G401 (cell line): ENCODE measurements around the gene DMAC2L. TPM values are rescaled to one million over a fixed set of nuclear protein-coding genes. Genes with fewer than 3 reads are reported as not detected.

Experiments
- DNase-seq: peaks from one replicate; pipeline ENCODE4 v3.0.0-alpha.2; 2015; ENCODE audit warnings: low spot score
- in situ Hi-C: cut with HindIII; loops from 2 replicates; pipeline ENCODE4 v1.10.0; 2016; ENCODE audit warnings: low sequenced_read_pairs, mixed read lengths
- total RNA-seq: library from RNA; depleted of rRNA; stranded (reverse); fragments of >200 nt; shearing (Covaris generic); gene quantifications from 2 replicates; pipeline ENCODE4 v1.2.3, GENCODE V29; 2014

The DMAC2L gene
- total RNA-seq, 1 experiment from 2014 or later, result 31.0 TPM

- in situ Hi-C loops, result no loop called here
- no peak for DNase-seq
These were observed 7.6 kb downstream of the DMAC2L start for GRCh38 chr14:50319721-50320120.

GRCh38 chr14:50320283-50320682, 8.2 kb downstream of the DMAC2L start:
- in situ Hi-C loops, result no loop called here

GRCh38 chr14:50321009-50321660, 9.0 kb downstream of the DMAC2L start:
- DNase-seq, result peak; percentile 87
- in situ Hi-C loops, result no loop called here

More at GRCh38 chr14:50320283-50320682, 8.2 kb downstream of the DMAC2L start:
- DNase-seq, result no peak

DNA sequence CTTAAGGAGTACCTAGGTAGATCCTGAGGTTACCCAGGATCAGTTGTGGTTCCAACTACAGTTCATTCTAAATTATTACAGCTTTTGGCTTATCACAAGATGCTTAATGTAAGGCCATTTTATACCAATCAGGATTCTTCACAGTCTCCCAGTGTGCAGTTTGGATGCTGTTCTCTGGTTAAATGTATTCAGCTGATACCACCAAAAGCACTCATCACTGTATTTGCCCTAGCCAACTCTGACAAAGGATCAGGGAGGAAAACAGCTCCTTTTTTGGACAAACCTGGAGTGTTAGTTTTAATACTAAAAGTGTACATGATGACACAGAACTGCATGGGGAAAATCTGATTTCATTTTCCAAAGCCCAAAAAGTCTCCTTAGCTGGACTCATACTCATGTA, 19.5 kb downstream of the DMAC2L start:
- in situ Hi-C loops, result no loop called here

GRCh38 chr14:50333014-50333509, 20.9 kb downstream of the DMAC2L start:
- peak; percentile 50 for DNase-seq
- in situ Hi-C loops, result no loop called here

More for the DNA sequence above, 19.5 kb downstream of the DMAC2L start:
- no peak for DNase-seq

DNA sequence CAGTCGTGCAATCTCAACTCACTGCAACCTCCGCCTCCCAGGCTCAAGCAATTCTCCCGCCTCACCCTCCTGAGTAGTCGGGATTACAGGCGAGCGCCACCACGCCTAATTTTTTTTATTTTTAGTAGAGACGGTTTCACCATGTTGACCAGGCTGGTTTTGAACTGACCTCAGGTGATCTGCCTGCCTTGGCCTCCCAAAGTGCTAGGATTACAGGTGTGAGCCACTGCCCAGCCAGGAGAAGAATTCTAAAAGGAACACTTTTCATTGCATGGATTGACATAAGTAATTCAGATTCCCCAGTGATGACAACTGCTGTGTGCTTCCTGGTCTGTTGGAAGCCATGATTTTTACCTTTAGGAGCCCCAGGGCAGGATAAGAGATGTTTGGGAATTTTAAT, 22.1 kb downstream of the DMAC2L start:
- in situ Hi-C loops, result no loop called here
- no peak for DNase-seq

DNA sequence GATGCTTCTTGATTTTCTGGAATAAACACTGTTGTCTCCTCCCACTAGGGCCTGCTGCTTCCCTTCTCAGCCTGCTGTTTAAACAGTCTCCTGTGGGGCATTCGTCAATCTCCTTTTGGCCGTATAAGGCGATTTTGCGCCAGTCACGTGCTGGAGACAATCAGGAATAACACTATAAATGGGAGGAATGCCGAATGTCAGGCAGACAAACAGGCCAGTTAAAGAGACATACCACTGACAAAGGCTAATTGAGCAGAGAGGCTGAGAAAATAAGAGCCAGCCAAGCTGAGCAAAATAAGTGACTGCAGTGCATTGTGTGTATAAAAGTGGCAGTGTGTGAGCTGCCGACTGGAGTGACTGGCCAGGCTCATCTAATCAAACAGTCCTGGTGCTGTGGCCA, 23.3 kb downstream of the DMAC2L start:
- DNase-seq, result peak; percentile 97
- in situ Hi-C loops, result no loop called here

DNA sequence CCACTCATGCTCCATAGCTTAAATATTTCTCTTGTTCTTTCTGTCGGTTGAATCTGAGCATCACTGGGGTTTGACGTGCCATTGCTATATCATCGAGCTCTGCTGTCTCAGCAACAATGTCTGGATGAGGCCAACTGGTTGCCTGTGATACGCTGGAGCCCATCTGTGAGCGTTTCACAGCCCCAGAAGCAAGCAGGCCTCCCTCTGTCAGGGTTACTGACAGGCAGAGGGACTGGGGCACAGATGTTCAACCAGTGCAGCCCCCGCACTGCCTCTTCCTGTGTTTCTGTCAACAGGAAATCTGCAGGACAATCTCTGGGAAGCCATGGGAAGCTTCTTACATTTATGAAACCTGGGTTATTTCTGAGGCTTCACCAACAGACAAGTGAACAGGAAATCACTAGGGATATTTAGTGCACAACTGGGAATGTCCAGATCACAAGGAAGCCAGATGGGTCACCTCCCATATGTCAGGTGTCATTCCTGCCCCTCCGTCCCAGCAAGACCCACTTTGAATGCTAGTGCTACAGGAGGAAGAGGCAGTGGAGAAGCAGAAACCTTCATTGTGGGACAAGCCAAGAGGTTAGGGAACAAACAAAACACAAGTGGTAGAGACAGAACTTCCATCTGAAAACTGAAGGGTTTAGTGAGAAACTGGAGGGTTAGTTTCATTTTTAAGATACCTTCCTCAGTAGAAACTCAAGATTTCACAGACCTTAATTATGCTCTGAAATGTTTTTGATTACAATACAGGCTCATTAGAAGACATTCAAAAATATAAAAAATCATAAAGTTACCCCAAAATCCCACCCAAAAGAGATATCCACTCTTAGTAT, 24.1 kb downstream of the DMAC2L start:
- peak; percentile 63 for DNase-seq
- in situ Hi-C loops, result no loop called here

GRCh38 chr14:50338587-50338986, 26.5 kb downstream of the DMAC2L start:
- DNase-seq, result no peak
- in situ Hi-C loops, result no loop called here

DNA sequence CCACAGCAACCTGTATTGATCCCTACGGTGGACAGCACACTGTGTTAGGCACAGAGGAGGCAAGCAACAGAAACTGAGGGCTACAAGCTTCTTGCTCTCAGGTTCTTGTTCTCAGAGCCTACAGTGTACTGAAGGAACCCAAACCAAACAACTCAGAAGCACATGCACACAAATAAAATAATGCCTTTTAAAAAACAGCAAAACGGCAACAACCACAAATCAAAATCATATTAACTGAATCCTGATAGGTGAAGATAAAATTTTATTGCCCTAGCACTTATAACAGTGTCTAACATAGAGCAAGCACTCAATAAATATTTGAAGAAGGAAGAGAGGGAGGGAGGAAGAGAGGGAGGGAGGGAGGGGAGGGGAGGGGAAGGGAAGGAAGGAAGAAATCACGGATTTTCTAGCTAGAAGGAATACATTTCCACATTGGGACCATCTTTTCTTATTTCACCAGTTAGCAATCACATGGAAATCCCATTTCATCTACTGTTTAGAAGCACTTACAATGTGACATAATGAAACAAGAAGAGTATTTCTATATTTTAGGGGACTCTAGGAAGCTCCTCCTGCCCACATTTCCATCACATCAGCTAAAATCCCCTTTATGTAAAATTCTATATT, 27.2 kb downstream of the DMAC2L start:
- no peak for DNase-seq
- in situ Hi-C loops, result no loop called here

- in situ Hi-C loops, result no loop called here
- no peak for DNase-seq
These were observed 27.9 kb downstream of the DMAC2L start for GRCh38 chr14:50340045-50340444.

DNA sequence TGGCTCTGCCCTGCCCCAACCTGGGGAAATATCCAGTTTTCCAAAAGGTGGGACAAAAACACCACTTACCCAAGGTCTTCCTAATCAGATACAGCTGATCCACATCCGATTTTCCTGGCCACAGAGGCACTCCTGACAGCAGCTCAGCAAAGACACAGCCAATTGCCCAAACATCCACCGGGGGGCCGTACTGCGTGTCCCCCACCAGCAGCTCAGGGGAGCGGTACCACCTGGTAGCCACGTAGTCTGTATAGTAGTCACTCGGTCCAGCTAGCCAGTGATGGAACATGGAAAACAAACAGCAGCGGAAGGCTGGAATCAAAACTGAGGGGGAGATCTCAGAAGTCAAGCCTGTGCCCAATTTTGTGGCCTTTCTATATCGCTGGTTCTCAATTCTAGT, 28.8 kb downstream of the DMAC2L start:
- in situ Hi-C loops, result no loop called here
- DNase-seq, result no peak

- peak; percentile 84 for DNase-seq
- in situ Hi-C loops, result no loop called here
These were observed 30.3 kb downstream of the DMAC2L start for GRCh38 chr14:50342221-50343078.

DNA sequence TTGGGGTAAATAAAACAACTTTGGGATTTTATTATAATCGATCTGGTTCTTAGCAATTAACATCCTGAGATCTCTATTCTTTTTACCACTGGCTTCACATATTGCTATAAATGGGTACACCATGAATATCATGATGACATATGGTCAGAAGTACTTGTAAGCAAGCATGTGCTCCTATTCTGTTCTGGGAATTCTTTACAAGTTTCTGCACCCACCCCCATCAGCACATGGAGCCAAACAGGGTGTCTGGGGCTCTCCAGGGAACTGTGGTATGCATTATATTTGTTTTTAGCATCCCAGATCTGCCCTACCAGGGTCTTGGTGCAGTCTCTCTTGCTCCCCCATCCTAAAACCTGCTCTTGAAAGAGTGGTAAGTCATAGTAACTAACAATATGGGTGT, 31.3 kb downstream of the DMAC2L start:
- DNase-seq, result no peak
- in situ Hi-C loops, result no loop called here

DNA sequence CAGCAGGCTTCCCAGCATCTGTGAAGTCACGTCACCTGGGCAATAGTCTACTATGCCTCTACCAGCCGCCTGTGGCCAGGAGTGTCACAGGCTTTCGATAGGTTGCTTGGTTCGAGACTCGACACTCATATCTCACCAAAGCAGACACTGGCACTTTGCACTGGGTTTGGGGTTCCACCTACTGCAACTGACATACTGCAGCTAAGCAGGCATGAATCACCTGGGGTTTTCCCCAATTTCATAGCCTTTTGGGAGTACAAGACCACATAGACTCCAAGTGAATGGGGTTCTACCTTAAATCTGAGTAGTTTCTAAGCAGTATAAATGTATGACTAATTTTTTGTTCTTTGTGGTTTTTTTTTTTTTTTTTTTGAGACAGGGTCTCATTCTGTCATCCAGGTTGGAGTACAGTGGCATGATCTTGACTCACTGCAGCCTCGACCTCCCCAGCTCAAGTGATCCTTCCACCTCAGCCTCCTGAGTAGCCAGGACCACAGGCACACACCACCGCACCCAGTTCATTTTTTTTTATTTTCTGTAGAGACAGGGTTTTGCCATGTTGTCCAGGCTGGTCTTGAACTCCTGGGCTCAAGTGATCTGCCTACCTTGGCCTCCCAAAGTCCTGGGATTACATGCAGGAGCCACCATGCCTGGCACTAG, 32.1 kb downstream of the DMAC2L start:
- in situ Hi-C loops, result no loop called here
- DNase-seq, result no peak

DNA sequence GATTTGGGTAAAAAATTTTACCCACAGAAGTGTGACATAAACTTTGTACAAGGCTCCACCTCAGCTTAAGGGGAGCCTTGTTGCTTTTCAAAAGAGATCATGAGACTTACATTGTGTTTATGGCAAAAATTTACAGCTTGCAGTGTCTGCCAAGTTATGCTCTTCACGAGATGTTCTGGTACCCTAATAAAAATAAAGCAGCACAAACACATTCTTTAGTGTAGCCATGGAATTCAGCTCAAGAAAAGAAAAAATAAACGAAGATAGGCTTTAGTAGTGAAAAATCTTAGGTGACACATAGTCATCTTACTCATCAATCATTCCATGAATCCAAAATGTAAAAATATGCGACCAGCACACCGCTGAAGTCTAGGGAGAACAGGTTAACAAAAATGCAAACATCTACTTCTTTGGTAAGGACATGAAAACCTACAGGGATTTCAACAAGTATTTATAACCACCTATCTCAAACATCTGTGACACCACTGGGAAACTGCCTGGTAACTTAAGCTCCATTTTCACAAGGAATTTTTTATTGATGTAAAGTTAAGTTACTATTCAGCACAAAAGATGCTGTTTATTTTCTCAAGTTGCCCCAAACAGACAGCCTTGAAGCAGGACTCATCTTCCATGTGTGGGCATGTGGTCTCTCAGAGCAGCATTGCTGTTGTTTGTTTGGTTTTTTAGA, 32.9 kb downstream of the DMAC2L start:
- no peak for DNase-seq
- in situ Hi-C loops, result no loop called here

- no peak for DNase-seq
- in situ Hi-C loops, result no loop called here
These were observed 33.8 kb downstream of the DMAC2L start for GRCh38 chr14:50345846-50346422.

GRCh38 chr14:50347521-50347920, 35.4 kb downstream of the DMAC2L start:
- DNase-seq, result no peak
- in situ Hi-C loops, result no loop called here
